Fibroblast of skin of scalp (primary cell): ENCODE measurements around the gene RDH8. TPM values are rescaled to one million over a fixed set of nuclear protein-coding genes. Genes with fewer than 3 reads are reported as not detected.

Experiments used
- DNase-seq: peaks from one replicate; pipeline ENCODE4 v3.0.0-alpha.2; 2013
- polyA plus RNA-seq, 2 experiments: library from polyadenylated mRNA; unstranded; fragments of 120-200 nt; gene quantifications; one replicate each; pipeline ENCODE4 v1.2.1, GENCODE V29; 2013; ENCODE audit not compliant: insufficient read length in 2 of 2

The RDH8 gene
- 0.37 TPM for polyA plus RNA-seq (2013, experiment 1 of 2; ENCODE audit: insufficient read length)
- 0.51 TPM for polyA plus RNA-seq (2013, experiment 2 of 2; ENCODE audit: insufficient read length)

GRCh38 chr19:10013316-10013715 lies at the start of gene RDH8:
TSS of gene RDH8 (plus strand) at chr19:10013483. CDS start at chr19:10013498, 15 bp downstream.
- no peak for DNase-seq

- no peak for DNase-seq
Measured at GRCh38 chr19:9966024-9966423, 47.3 kb upstream of the RDH8 start.

GRCh38 chr19:9966448-9966847 lies 46.8 kb upstream of the RDH8 start:
- DNase-seq = no peak

GRCh38 chr19:9967326-9967725 lies 46.0 kb upstream of the RDH8 start:
- peak; percentile 29 for DNase-seq

- no peak for DNase-seq
Measured at GRCh38 chr19:9968820-9969687, 44.2 kb upstream of the RDH8 start.

GRCh38 chr19:9969688-9969975 lies 43.7 kb upstream of the RDH8 start:
- no peak for DNase-seq

GRCh38 chr19:9970481-9970880 lies 42.8 kb upstream of the RDH8 start:
- no peak for DNase-seq

- DNase-seq = no peak
Measured at GRCh38 chr19:9971166-9971897, 42.0 kb upstream of the RDH8 start.

- DNase-seq = no peak
Measured at GRCh38 chr19:9972103-9972502, 41.2 kb upstream of the RDH8 start.

- peak; percentile 62 for DNase-seq
Measured at GRCh38 chr19:9981406-9982260, 31.6 kb upstream of the RDH8 start.

GRCh38 chr19:9986787-9987281 lies 26.4 kb upstream of the RDH8 start:
- DNase-seq = peak; percentile 73

- no peak for DNase-seq
Measured at GRCh38 chr19:9989504-9989903, 23.8 kb upstream of the RDH8 start.

GRCh38 chr19:9991425-9992191 lies 21.7 kb upstream of the RDH8 start:
- no peak for DNase-seq

GRCh38 chr19:9995084-9995483 lies 18.2 kb upstream of the RDH8 start:
- no peak for DNase-seq

GRCh38 chr19:9995999-9996398 lies 17.3 kb upstream of the RDH8 start:
- no peak for DNase-seq

GRCh38 chr19:9996541-9996940 lies 16.7 kb upstream of the RDH8 start:
- peak; percentile 49 for DNase-seq

- peak; percentile 82 for DNase-seq
Measured at GRCh38 chr19:10000171-10000826, 13.0 kb upstream of the RDH8 start.

GRCh38 chr19:10001899-10002298 lies 11.4 kb upstream of the RDH8 start:
- peak; percentile 34 for DNase-seq

- no peak for DNase-seq
Measured at GRCh38 chr19:10003271-10003670, 10.0 kb upstream of the RDH8 start.

- no peak for DNase-seq
Measured at GRCh38 chr19:10004617-10005016, 8.7 kb upstream of the RDH8 start.

GRCh38 chr19:10005632-10006334 lies 7.5 kb upstream of the RDH8 start:
- DNase-seq = no peak
